ENCODE measurements around the gene DPM2.

DNA sequence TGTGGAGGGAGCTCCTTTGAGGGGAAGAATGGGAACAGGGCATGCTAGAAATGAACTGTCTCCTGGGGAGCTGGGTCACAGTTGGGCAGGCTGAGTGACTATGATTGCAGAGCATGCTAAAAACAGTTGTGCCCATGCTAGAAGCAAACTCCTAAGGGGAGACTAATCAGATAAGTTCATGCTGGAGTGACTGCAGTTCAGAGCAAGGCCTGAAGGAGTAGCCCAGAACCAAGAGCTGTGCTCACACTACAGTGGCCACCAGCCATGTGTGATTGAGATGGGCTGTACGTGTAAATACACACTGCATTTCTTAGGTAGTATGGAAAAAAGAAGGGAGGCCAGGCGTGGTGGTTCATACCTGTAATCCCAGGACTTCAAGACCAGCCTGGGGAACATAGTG, 49.9 kb downstream of the DPM2 start:
- TF ChIP-seq, protein P1, sequence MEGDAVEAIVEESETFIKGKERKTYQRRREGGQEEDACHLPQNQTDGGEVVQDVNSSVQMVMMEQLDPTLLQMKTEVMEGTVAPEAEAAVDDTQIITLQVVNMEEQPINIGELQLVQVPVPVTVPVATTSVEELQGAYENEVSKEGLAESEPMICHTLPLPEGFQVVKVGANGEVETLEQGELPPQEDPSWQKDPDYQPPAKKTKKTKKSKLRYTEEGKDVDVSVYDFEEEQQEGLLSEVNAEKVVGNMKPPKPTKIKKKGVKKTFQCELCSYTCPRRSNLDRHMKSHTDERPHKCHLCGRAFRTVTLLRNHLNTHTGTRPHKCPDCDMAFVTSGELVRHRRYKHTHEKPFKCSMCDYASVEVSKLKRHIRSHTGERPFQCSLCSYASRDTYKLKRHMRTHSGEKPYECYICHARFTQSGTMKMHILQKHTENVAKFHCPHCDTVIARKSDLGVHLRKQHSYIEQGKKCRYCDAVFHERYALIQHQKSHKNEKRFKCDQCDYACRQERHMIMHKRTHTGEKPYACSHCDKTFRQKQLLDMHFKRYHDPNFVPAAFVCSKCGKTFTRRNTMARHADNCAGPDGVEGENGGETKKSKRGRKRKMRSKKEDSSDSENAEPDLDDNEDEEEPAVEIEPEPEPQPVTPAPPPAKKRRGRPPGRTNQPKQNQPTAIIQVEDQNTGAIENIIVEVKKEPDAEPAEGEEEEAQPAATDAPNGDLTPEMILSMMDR (IDR thresholded peaks at IDR 0.05) = no peak
- TF ChIP-seq CEBPB (IDR thresholded peaks at IDR 0.05) (no peak), RCOR1 (IDR thresholded peaks at IDR 0.05; ENCODE audit: low read depth, low read length) (no peak)

Measured in A549 (cell line).